ENCODE data around the gene GRIK3.

GRCh38 chr1:36863500-36863899 is 170.8 kb downstream of the GRIK3 start:
- no peak for TF ChIP-seq CTCF (optimal IDR thresholded peaks at IDR 0.05 in 1 of 3, IDR thresholded peaks at IDR 0.05 in 1 of 3, conservative IDR thresholded peaks at IDR 0.05 in 1 of 3; ENCODE audit: extremely low read depth in 1 of 3, insufficient read depth in 2 of 3, low read length in 3 of 3)
- no peak for TF ChIP-seq EZH2 (IDR thresholded peaks at IDR 0.05; ENCODE audit: low read length)
